IPS-15b (cell line): Measurements from ENCODE around the gene ANO7.

Experiments used
- H3K27me3 ChIP-seq: one replicate; pipeline ENCODE4 v1.6.1; 2013; ENCODE audit warnings: low read length; ENCODE audit not compliant: control insufficient read depth, insufficient read depth
- H3K36me3 ChIP-seq: one replicate; pipeline ENCODE4 v1.6.1; 2013; ENCODE audit warnings: low read length; ENCODE audit not compliant: control insufficient read depth, insufficient read depth
- H3K4me1 ChIP-seq: one replicate; pipeline ENCODE4 v1.6.1; 2013; ENCODE audit warnings: mild to moderate bottlenecking, low read length; ENCODE audit not compliant: control insufficient read depth, insufficient read depth
- H3K4me3 ChIP-seq: one replicate; pipeline ENCODE4 v1.5.1; 2013; ENCODE audit warnings: low read depth, low read length
- H3K9ac ChIP-seq: one replicate; pipeline ENCODE4 v1.6.1; 2013; ENCODE audit warnings: low read depth, mild to moderate bottlenecking, low read length
- H3K9me3 ChIP-seq: one replicate; pipeline ENCODE4 v1.6.1; 2013; ENCODE audit warnings: mild to moderate bottlenecking, low read length; ENCODE audit not compliant: control insufficient read depth, insufficient read depth

ANO7 gene

GRCh38 chr2:241267249-241268067 is 79.0 kb downstream of the ANO7 start:
- H3K9ac ChIP-seq: no peak overlapping the region
- no peaks in the 10 kb centered on the region for H3K9me3 ChIP-seq
- H3K27me3 ChIP-seq: no peaks in the 10 kb centered on the region
- peaks cover 4% of the 10 kb centered on the region for H3K4me1 ChIP-seq
- peaks cover 27% of the 10 kb centered on the region for H3K36me3 ChIP-seq
- H3K4me3 ChIP-seq: no peak overlapping the region

- H3K36me3 ChIP-seq: peaks cover 19% of the 10 kb centered on the region
- no peaks in the 10 kb centered on the region for H3K9me3 ChIP-seq
- no peak overlapping the region for H3K9ac ChIP-seq
- no peaks in the 10 kb centered on the region for H3K27me3 ChIP-seq
- H3K4me1 ChIP-seq: peaks cover 4% of the 10 kb centered on the region
- no peak overlapping the region for H3K4me3 ChIP-seq
These were observed 79.8 kb downstream of the ANO7 start for GRCh38 chr2:241268306-241268705.

GRCh38 chr2:241268716-241269445 is 80.4 kb downstream of the ANO7 start:
- Histone ChIP-seq H3K9ac (no peak overlapping the region), H3K9me3 (no peaks in the 10 kb centered on the region), H3K4me1 (peaks cover 4% of the 10 kb centered on the region), H3K4me3 (no peak overlapping the region), H3K27me3 (no peaks in the 10 kb centered on the region), H3K36me3 (peaks cover 14% of the 10 kb centered on the region)

- peaks cover 14% of the 10 kb centered on the region for H3K36me3 ChIP-seq
- H3K9ac ChIP-seq: no peak overlapping the region
- H3K27me3 ChIP-seq: no peaks in the 10 kb centered on the region
- no peak overlapping the region for H3K4me3 ChIP-seq
- H3K4me1 ChIP-seq: peaks cover 4% of the 10 kb centered on the region
- H3K9me3 ChIP-seq: no peaks in the 10 kb centered on the region
These were observed 81.4 kb downstream of the ANO7 start for GRCh38 chr2:241269707-241270520.

- Histone ChIP-seq H3K4me3 (no peak overlapping the region), H3K9ac (peak overlapping the region; percentile 28), H3K27me3 (no peaks in the 10 kb centered on the region), H3K36me3 (peaks cover 10% of the 10 kb centered on the region), H3K9me3 (no peaks in the 10 kb centered on the region), H3K4me1 (peaks cover 4% of the 10 kb centered on the region)
These were observed 82.1 kb downstream of the ANO7 start for GRCh38 chr2:241270531-241270930.

- Histone ChIP-seq H3K9me3 (no peaks in the 10 kb centered on the region), H3K4me3 (peak overlapping the region; percentile 53), H3K9ac (peak overlapping the region; percentile 51), H3K27me3 (no peaks in the 10 kb centered on the region), H3K36me3 (peaks cover 4% of the 10 kb centered on the region), H3K4me1 (peaks cover 4% of the 10 kb centered on the region)
These were observed 83.3 kb downstream of the ANO7 start for GRCh38 chr2:241271706-241272302.

GRCh38 chr2:241272303-241273209 is 84.1 kb downstream of the ANO7 start:
- Histone ChIP-seq H3K27me3 (no peaks in the 10 kb centered on the region), H3K9me3 (no peaks in the 10 kb centered on the region), H3K9ac (peak overlapping the region; percentile 27), H3K4me1 (peaks cover under 1% of the 10 kb centered on the region), H3K36me3 (peaks cover 4% of the 10 kb centered on the region), H3K4me3 (peak overlapping the region; percentile 61)

- Histone ChIP-seq H3K4me1 (no peaks in the 10 kb centered on the region), H3K36me3 (peaks cover 4% of the 10 kb centered on the region), H3K27me3 (no peaks in the 10 kb centered on the region), H3K9me3 (no peaks in the 10 kb centered on the region), H3K4me3 (peak overlapping the region; percentile 61), H3K9ac (no peak overlapping the region)
These were observed 84.9 kb downstream of the ANO7 start for GRCh38 chr2:241273210-241274020.

GRCh38 chr2:241274127-241274526 is 85.7 kb downstream of the ANO7 start:
- Histone ChIP-seq H3K9me3 (no peaks in the 10 kb centered on the region), H3K4me1 (no peaks in the 10 kb centered on the region), H3K4me3 (no peak overlapping the region), H3K36me3 (no peaks in the 10 kb centered on the region), H3K27me3 (no peaks in the 10 kb centered on the region), H3K9ac (no peak overlapping the region)
